NCI-H1436 treated with DMSO at 0.1 percent for 48 hours (cell line): ENCODE data around the gene RCAN2.

ENCODE experiments used
- DNase-seq: peaks from one replicate; lab custom pipeline; 2025; lab: John Stamatoyannopoulos, UW

RCAN2 gene

DNA sequence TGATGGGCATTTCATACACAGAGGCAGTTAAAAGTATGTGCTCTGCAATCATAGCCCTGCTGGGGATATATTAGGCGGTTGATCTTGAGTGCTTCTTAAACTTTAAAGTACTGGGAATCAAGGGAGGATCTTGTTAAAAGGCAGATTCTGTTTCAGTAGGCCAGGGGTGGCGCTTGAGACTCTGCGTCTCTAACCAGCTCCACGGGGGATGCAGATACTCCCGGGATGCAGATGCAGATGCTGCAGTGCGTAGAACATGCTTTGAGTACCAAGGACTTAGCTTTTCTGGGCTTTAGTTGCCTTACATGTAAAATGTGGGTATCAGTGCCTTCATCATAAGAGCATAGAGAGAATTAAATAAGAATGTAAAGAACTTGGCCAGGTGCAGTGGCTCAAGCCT, 276.0 kb downstream of the RCAN2 start:
- DNase-seq: no peak

DNA sequence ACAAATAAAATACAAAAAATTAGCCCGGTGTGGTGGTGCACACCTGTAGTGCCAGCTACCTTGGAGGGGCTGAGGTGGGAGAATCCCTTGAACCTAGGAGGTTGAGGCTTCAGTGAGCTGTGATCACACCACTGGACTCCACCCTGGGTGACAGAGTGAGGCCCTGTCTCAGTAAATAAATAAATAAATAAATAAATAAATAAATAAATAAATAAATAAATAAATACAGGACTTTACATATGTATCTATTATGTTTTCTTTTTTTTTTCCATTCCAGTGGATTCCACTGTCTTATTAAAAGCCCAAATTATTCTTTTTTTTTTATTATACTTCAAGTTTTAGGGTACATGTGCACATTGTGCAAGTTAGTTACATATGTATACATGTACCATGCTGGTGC, 279.3 kb downstream of the RCAN2 start:
- DNase-seq: no peak

DNA sequence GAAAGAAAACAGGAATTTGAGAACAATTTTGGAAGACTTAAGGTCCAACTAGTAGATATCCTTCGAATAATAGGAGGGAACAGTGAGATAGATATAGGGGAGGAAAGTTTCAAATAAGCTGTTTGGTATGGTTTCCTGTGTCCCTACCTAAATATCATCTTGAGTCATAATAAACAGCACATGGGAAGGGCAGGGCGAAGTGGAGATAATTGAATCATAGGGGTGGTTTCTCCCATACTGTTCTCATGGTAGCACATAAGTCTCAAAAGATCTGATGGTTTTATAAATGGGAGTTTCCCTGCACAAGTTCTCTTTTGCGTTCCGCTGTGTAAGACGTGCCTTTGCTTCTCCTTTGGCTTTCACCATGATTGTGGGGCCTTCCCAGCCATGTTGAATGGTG, 281.0 kb downstream of the RCAN2 start:
- no peak for DNase-seq

DNA sequence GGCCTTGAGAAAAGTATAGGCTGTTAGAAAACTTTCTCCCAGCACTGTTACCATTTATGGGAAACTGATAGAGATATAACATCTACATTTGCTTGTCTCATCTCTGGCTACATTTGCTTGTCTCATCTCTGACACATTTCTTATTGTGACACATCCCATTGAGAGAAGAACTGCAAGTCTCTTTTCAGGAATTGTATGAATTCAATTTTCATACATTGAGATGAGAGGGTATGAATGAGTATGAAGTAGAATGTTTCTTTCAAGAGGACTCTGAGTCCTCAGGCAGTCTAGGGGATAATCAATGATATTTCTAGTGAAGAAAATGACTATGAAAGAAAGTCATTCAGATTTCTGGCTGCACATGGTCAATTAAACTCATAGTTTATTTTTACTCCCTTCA, 282.9 kb downstream of the RCAN2 start:
- no peak for DNase-seq

GRCh38 chr6:46207174-46207573, 284.1 kb downstream of the RCAN2 start:
- no peak for DNase-seq

GRCh38 chr6:46204880-46205650, 286.2 kb downstream of the RCAN2 start:
- no peak for DNase-seq

- no peak for DNase-seq
These were observed 287.7 kb downstream of the RCAN2 start for GRCh38 chr6:46203391-46204177.

- no peak for DNase-seq
These were observed 289.5 kb downstream of the RCAN2 start for GRCh38 chr6:46201702-46202101.

GRCh38 chr6:46199387-46199786, 291.9 kb downstream of the RCAN2 start:
- no peak for DNase-seq

- no peak for DNase-seq
These were observed 299.3 kb downstream of the RCAN2 start for GRCh38 chr6:46191961-46192360.

DNA sequence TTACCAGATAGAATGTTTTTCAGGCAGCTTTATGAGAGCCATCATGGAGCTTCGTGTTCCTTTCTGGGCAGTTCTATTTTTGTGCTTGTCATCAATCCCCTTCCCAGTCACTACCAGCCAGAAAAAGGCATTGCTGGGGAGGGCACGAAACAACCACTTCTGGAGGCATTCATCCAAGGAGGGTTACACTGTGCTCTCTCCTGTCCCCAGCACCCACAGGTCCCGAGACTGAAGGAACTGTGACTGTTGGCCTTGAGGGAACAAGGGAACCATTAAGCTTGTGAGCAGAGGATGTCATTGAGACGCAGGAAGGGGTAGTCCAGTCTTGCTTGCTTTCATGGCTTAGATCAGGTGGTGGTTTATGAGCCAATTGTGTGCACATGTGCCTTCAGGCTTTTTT, 300.4 kb downstream of the RCAN2 start:
- DNase-seq: no peak

DNA sequence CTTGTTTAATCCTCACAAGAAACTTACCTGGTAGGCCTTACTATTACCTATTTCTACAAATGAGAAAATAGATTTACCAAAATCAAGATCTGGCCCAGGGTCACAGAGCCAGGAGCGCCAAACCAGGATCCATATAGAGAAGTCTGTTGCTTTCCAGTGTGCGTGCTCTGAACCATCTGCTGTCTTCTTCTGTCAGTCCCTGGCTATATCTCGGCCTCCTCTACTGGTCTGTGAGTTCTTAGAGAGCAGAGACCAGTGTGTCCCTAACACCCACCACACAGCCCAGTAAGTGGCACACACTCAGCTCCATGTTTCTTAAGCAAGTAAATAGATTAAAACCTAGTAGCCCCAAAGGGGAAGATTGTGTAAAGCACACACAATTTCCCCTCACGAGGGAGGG, 301.5 kb downstream of the RCAN2 start:
- DNase-seq: no peak

- no peak for DNase-seq
These were observed 304.7 kb downstream of the RCAN2 start for GRCh38 chr6:46186583-46186982.

GRCh38 chr6:46184114-46184513, 307.1 kb downstream of the RCAN2 start:
- no peak for DNase-seq

- DNase-seq: no peak
These were observed 315.3 kb downstream of the RCAN2 start for GRCh38 chr6:46175976-46176375.

- DNase-seq: no peak
These were observed 315.8 kb downstream of the RCAN2 start for GRCh38 chr6:46175446-46175845.

- no peak for DNase-seq
These were observed 316.3 kb downstream of the RCAN2 start for GRCh38 chr6:46174904-46175303.

GRCh38 chr6:46172176-46172575, 319.1 kb downstream of the RCAN2 start:
- no peak for DNase-seq
